ENCODE data around the gene POLR1A. TPM values are rescaled to one million over a fixed set of nuclear protein-coding genes. Genes with fewer than 3 reads are reported as not detected.

The POLR1A gene
- total and polyA plus RNA-seq, 2 of the 8 experiments (the other 6 are each of a cell fraction or from before 2014, with no cell fraction given), result 8.9 to 58.1 TPM

- TF ChIP-seq CEBPB (IDR thresholded peaks at IDR 0.05; ENCODE audit: low read depth, low read length) (no peak), SIX5 (IDR thresholded peaks at IDR 0.05; ENCODE audit: low read depth, low read length) (no peak), SP2 (IDR thresholded peaks at IDR 0.05; ENCODE audit: low read length) (no peak), CHD2 (IDR thresholded peaks at IDR 0.05; ENCODE audit: low read length) (no peak), SAP30 (IDR thresholded peaks at IDR 0.05; ENCODE audit: insufficient read depth, insufficient replicate concordance, low read length) (no peak), RNF2 (IDR thresholded peaks at IDR 0.05; ENCODE audit: borderline replicate concordance, low read depth, low read length, missing control alignments, poor library complexity, severe bottlenecking) (no peak)
Observed at GRCh38 chr2:86048383-86048701, 57.3 kb downstream of the POLR1A start (continued).

Data from H1 (cell line).